AG10803 (cell line): ENCODE measurements around the gene PRODH2.
A peak's percentile ranks its signal among the peaks of the same experiment; 100 is the strongest.
"Not testable (repeated sequence)": the region's sequence is repeated elsewhere in the genome, so short reads cannot be mapped to it uniquely, and the experiment has no call there.

ENCODE experiments used
- DNase-seq: peaks from one replicate; pipeline ENCODE4 v3.0.0; 2010; ENCODE audit warnings: low read depth
- H3K4me3 ChIP-seq: 2 replicates; pipeline ENCODE4 v1.5.1; 2011; ENCODE audit warnings: mild to moderate bottlenecking, low read length, control low read depth
- CTCF ChIP-seq: conservative IDR thresholded peaks from 2 replicates; pipeline ENCODE4 v1.5.1; 2011; ENCODE audit warnings: mild to moderate bottlenecking, low read length, control low read depth, inconsistent platforms

Gene PRODH2

GRCh38 chr19:35841961-35842595 lies 29.4 kb upstream of the PRODH2 start:
- DNase-seq, result no peak
- no peak overlapping the region for H3K4me3 ChIP-seq
- no peak for TF ChIP-seq CTCF

- H3K4me3 ChIP-seq, result not testable (repeated sequence)
Observed at GRCh38 chr19:35836096-35836495, 23.5 kb upstream of the PRODH2 start.

GRCh38 chr19:35833972-35834371 lies 21.3 kb upstream of the PRODH2 start:
- no peak for DNase-seq
- H3K4me3 ChIP-seq, result no peak overlapping the region
- TF ChIP-seq CTCF, result no peak

More at GRCh38 chr19:35836096-35836495, 23.5 kb upstream of the PRODH2 start:
- DNase-seq, result not testable (repeated sequence)

- no peak for TF ChIP-seq CTCF
- DNase-seq, result no peak
- no peak overlapping the region for H3K4me3 ChIP-seq
Observed at GRCh38 chr19:35832054-35832453, 19.4 kb upstream of the PRODH2 start.

GRCh38 chr19:35830986-35831385 lies 18.3 kb upstream of the PRODH2 start:
- H3K4me3 ChIP-seq, result no peak overlapping the region
- no peak for TF ChIP-seq CTCF
- DNase-seq, result no peak

- DNase-seq, result peak; percentile 50
Observed at GRCh38 chr19:35828692-35829301, 16.2 kb upstream of the PRODH2 start.

GRCh38 chr19:35824150-35824549 lies 11.5 kb upstream of the PRODH2 start:
- no peak overlapping the region for H3K4me3 ChIP-seq
- no peak for DNase-seq
- TF ChIP-seq CTCF, result no peak

More at GRCh38 chr19:35828692-35829301, 16.2 kb upstream of the PRODH2 start:
- H3K4me3 ChIP-seq, result no peak overlapping the region
- TF ChIP-seq CTCF, result no peak
